HepG2 (cell line): ENCODE results near the gene KLHL12. TPM values are rescaled to one million over a fixed set of nuclear protein-coding genes. Genes with fewer than 3 reads are reported as not detected.

Experiments used
- ATAC-seq: fragments of 200-7000 bp; cut with Tn5 transposase; 3 replicates; pipeline ENCODE4 v1.9.1; 2020; ENCODE audit warnings: mild to moderate bottlenecking, moderate library complexity
- BruUV-seq: library from RNA; stranded (reverse); fragments of 400-500 nt; replicated peaks from 2 replicates; lab custom pipeline; 2021; lab: Mats Ljungman, UMichigan
- CTCF ChIA-PET: fragments of 300-600 bp; formaldehyde crosslinking; extraction: SDS; loops from one replicate; lab custom pipeline; 2021; ENCODE audit warnings: low total read pairs, inconsistent platforms, low intra/inter-chr PET ratio; lab: Yijun Ruan, JAX
- POLR2A ChIA-PET: fragments of 350-600 bp; sonication (Branson Sonifier 250); formaldehyde crosslinking; loops from one replicate; lab custom pipeline; 2020; ENCODE audit warnings: antibody characterized with exemption, inconsistent platforms; lab: Yijun Ruan, JAX
- DNase-seq: peaks from one replicate; pipeline ENCODE4 v3.0.0-alpha.2; 2015; ENCODE audit warnings: low spot score
- FAIRE-seq: peaks from 3 replicates; lab custom pipeline; 2011; peaks lifted over from hg19 to GRCh38; lab: Jason Lieb, UNC
- H2AFZ ChIP-seq: one replicate; pipeline ENCODE4 v1.6.1; 2011; ENCODE audit warnings: low read length, inconsistent platforms
- H3K27ac ChIP-seq: fragments of 300-600 bp; 3 replicates; pipeline ENCODE4 v1.8.0; 2011; ENCODE audit warnings: mixed run types, mild to moderate bottlenecking, mixed read lengths, low read length, inconsistent platforms; ENCODE audit not compliant: insufficient read depth; ENCODE audit errors: extremely low read length
- H3K27me3 ChIP-seq, 2 experiments: fragments of 200-600 bp in 1 of 2; 2 replicates in 1 of 2; 3 replicates in 1 of 2; pipeline versions ENCODE4 v1.6.0 to v1.8.0; 2011; ENCODE audit warnings: low read length in 2 of 2, mild to moderate bottlenecking in 2 of 2, moderate library complexity in 2 of 2, inconsistent platforms in 1 of 2; ENCODE audit not compliant: insufficient read depth in 2 of 2, control insufficient read depth in 1 of 2
- H3K36me3 ChIP-seq, 2 experiments: fragments of 200-600 bp in 1 of 2; replicated peaks in 1 of 2; 2 replicates in 1 of 2; 3 replicates in 1 of 2; pipeline versions ENCODE4 v1.5.1 to v1.8.0; 2011; ENCODE audit warnings: low read length in 2 of 2, inconsistent platforms in 1 of 2; ENCODE audit not compliant: insufficient read depth in 2 of 2, control insufficient read depth in 1 of 2
- H3K4me1 ChIP-seq: 2 replicates; pipeline ENCODE4 v1.5.1; 2012; ENCODE audit warnings: low read length, inconsistent platforms; ENCODE audit not compliant: insufficient read depth
- H3K4me2 ChIP-seq: 2 replicates; pipeline ENCODE4 v1.6.0; 2011; ENCODE audit warnings: low read depth, low read length, inconsistent platforms
- H3K4me3 ChIP-seq, 3 experiments: fragments of 200-600 bp in 1 of 3; sonication (generic), shearing (Covaris generic) in 1 of 3; replicated peaks in 1 of 3; 2 replicates each; pipeline ENCODE4 v1.5.1; 2011 to 2016; ENCODE audit warnings: low read length in 3 of 3, inconsistent platforms in 2 of 3, low read depth in 2 of 3, mild to moderate bottlenecking in 2 of 3, control low read depth in 1 of 3, mixed read lengths in 1 of 3; ENCODE audit not compliant: insufficient read depth in 1 of 3
- H3K79me2 ChIP-seq: one replicate; pipeline ENCODE4 v1.6.1; 2011; ENCODE audit warnings: low read length, inconsistent platforms; ENCODE audit not compliant: insufficient read depth
- H3K9ac ChIP-seq: 2 replicates; pipeline ENCODE4 v1.6.0; 2011; ENCODE audit warnings: mild to moderate bottlenecking, low read depth, low read length, inconsistent platforms; ENCODE audit not compliant: insufficient read depth
- H3K9me3 ChIP-seq: 2 replicates; pipeline ENCODE4 v1.5.1; 2012; ENCODE audit warnings: mild to moderate bottlenecking, low read length
- H4K20me1 ChIP-seq: 2 replicates; pipeline ENCODE4 v1.6.0; 2011; ENCODE audit warnings: inconsistent platforms, mild to moderate bottlenecking, low read length, moderate library complexity; ENCODE audit not compliant: insufficient read depth
- ARNTL ChIP-seq: sonication (generic); formaldehyde crosslinking; IDR thresholded peaks from 2 replicates; pipeline ENCODE4 v1.4.0; 2020; ENCODE audit warnings: mild to moderate bottlenecking, missing genetic modification reagents
- ASH2L ChIP-seq: fragments of 300-600, 200-600 bp; sonication (generic); IDR thresholded peaks from 2 replicates; pipeline ENCODE4 v1.7.0; 2017; ENCODE audit warnings: low read depth, mild to moderate bottlenecking, moderate library complexity, mixed read lengths, low read length; ENCODE audit not compliant: insufficient read length
- EED ChIP-seq: sonication (generic); formaldehyde crosslinking; IDR thresholded peaks from 2 replicates; pipeline ENCODE4 v1.5.0; 2020; ENCODE audit warnings: mild to moderate bottlenecking, missing genetic modification reagents
- GLI4 ChIP-seq: sonication (generic); formaldehyde crosslinking; IDR thresholded peaks from 2 replicates; pipeline ENCODE4 v1.5.1; 2020; ENCODE audit warnings: missing genetic modification reagents, mild to moderate bottlenecking, moderate library complexity, borderline replicate concordance
- HHEX ChIP-seq: IDR thresholded peaks from 2 replicates; pipeline ENCODE4 v1.6.1; 2016; ENCODE audit warnings: control low read depth
- HNRNPLL ChIP-seq: fragments of 200-400 bp; formaldehyde crosslinking; IDR thresholded peaks from 2 replicates; pipeline ENCODE4 v1.6.1; 2017; ENCODE audit warnings: mild to moderate bottlenecking, low read depth, low read length; ENCODE audit not compliant: poor library complexity, severe bottlenecking
- HOXA7 ChIP-seq: sonication (generic); formaldehyde crosslinking; IDR thresholded peaks from 2 replicates; pipeline ENCODE4 v1.8.1; 2022; ENCODE audit warnings: mild to moderate bottlenecking, missing genetic modification reagents, moderate library complexity
- KLF12 ChIP-seq: sonication (generic); formaldehyde crosslinking; IDR thresholded peaks from 2 replicates; pipeline ENCODE4 v1.4.0; 2020; ENCODE audit warnings: missing genetic modification reagents, borderline replicate concordance
- NR2F1 ChIP-seq, 2 experiments: fragments of 450-650 bp in 1 of 2; formaldehyde crosslinking in 1 of 2; IDR thresholded peaks; 2 replicates each; pipeline versions ENCODE4 v1.5.0 to v1.6.1; 2016 to 2020; ENCODE audit warnings: mild to moderate bottlenecking in 1 of 2, missing compliant biosample characterization in 1 of 2, missing genetic modification reagents in 1 of 2, moderate library complexity in 1 of 2
- PHF20 ChIP-seq: sonication (generic); formaldehyde crosslinking; IDR thresholded peaks from 2 replicates; pipeline ENCODE4 v1.5.0; 2020; ENCODE audit warnings: mild to moderate bottlenecking, missing genetic modification reagents
- RXRA ChIP-seq: sonication (generic); formaldehyde crosslinking; IDR thresholded peaks from 2 replicates; pipeline ENCODE4 v1.5.1; 2020; ENCODE audit warnings: missing genetic modification reagents
- ZFP37 ChIP-seq: sonication (generic); formaldehyde crosslinking; IDR thresholded peaks from 2 replicates; pipeline ENCODE4 v1.4.0; 2020; ENCODE audit warnings: missing genetic modification reagents, borderline replicate concordance
- ZNF33B ChIP-seq: sonication (generic); formaldehyde crosslinking; IDR thresholded peaks from 2 replicates; pipeline ENCODE4 v1.5.1; 2020; ENCODE audit warnings: mild to moderate bottlenecking, missing genetic modification reagents
- ZNF510 ChIP-seq: sonication (generic); formaldehyde crosslinking; IDR thresholded peaks from 2 replicates; pipeline ENCODE4 v1.4.0; 2020; ENCODE audit warnings: low read depth, mild to moderate bottlenecking, missing genetic modification reagents
- ZNF557 ChIP-seq: sonication (generic); formaldehyde crosslinking; IDR thresholded peaks from 2 replicates; pipeline ENCODE4 v1.4.0; 2020; ENCODE audit warnings: missing genetic modification reagents
- ZNF615 ChIP-seq: sonication (generic); formaldehyde crosslinking; IDR thresholded peaks from 2 replicates; pipeline ENCODE4 v1.5.0; 2020; ENCODE audit warnings: mild to moderate bottlenecking, missing genetic modification reagents, borderline replicate concordance
- ZNF724P ChIP-seq: sonication (generic); formaldehyde crosslinking; IDR thresholded peaks from 2 replicates; pipeline ENCODE4 v1.8.0; 2022; ENCODE audit warnings: missing genetic modification reagents, borderline replicate concordance
- ZNF883 ChIP-seq: sonication (generic); formaldehyde crosslinking; IDR thresholded peaks from 2 replicates; pipeline ENCODE4 v1.5.1; 2020; ENCODE audit warnings: mild to moderate bottlenecking, missing genetic modification reagents; ENCODE audit errors: not compliant biosample characterization
- WGBS: methylation state at CpG from one replicate; pipeline ENCODE4 v1.1.6; 2017; ENCODE audit warnings: low lambda C conversion rate; 5-methylcytosine and 5-hydroxymethylcytosine counted together
- in situ Hi-C: cut with HindIII; loops from 2 replicates; pipeline ENCODE4 v1.10.0; 2017; ENCODE audit warnings: low pct_unique_long_range_greater_than_20kb; ENCODE audit not compliant: extremely low pct_ligation_motif_present
- intact Hi-C: fragments of 100-400 bp; cut with micrococcal nuclease; formaldehyde crosslinking; loops from one replicate; pipeline ENCODE4 v1.10.0; 2022; ENCODE audit not compliant: unreplicated experiment
- polyA plus RNA-seq, 8 experiments: library from polyadenylated mRNA; depleted of rRNA in 3 of 8; stranded (reverse) in 7 of 8; unstranded in 1 of 8; fragments of >200 nt; fragmentation: Illumina TruSeq in 4 of 8; extraction: Trizol in 4 of 8; gene quantifications; 2 replicates each; pipeline versions ENCODE4 v1.2.1 to v1.2.3, GENCODE V29; 2011 to 2016; ENCODE audit warnings: low read depth in 4 of 8, missing spikeins in 1 of 8, mixed read lengths in 1 of 8; ENCODE audit not compliant: insufficient read depth in 1 of 8
- total RNA-seq, 5 experiments: library from RNA; depleted of rRNA; stranded (reverse); fragments of >200 nt; fragmentation: Illumina TruSeq; extraction: Trizol; gene quantifications; 2 replicates each; pipeline ENCODE4 v1.2.3, GENCODE V29; 2016; ENCODE audit warnings: low read depth in 1 of 5
- TF ChIP-seq, protein P1 (sequence below): IDR thresholded peaks from 2 replicates; pipeline ENCODE4 v1.6.1; 2016; ENCODE audit warnings: mild to moderate bottlenecking
- TF ChIP-seq, protein P2 (sequence below): sonication (generic); formaldehyde crosslinking; IDR thresholded peaks from 2 replicates; pipeline ENCODE4 v1.5.0; 2020; ENCODE audit warnings: missing genetic modification reagents
- TF ChIP-seq, protein P3 (sequence below): IDR thresholded peaks from 2 replicates; pipeline ENCODE4 v1.6.1; 2016; ENCODE audit warnings: mild to moderate bottlenecking, missing biosample characterization, missing genetic modification reagents
- TF ChIP-seq, protein P4 (sequence below): sonication (generic); formaldehyde crosslinking; IDR thresholded peaks from 2 replicates; pipeline ENCODE4 v1.5.0; 2020; ENCODE audit warnings: missing genetic modification reagents, mild to moderate bottlenecking, borderline replicate concordance

The KLHL12 gene
- total and polyA plus RNA-seq, 2 of the 13 experiments (the other 11 are each of a cell fraction or from before 2014, with no cell fraction given) = 19.2 to 25.2 TPM

DNA sequence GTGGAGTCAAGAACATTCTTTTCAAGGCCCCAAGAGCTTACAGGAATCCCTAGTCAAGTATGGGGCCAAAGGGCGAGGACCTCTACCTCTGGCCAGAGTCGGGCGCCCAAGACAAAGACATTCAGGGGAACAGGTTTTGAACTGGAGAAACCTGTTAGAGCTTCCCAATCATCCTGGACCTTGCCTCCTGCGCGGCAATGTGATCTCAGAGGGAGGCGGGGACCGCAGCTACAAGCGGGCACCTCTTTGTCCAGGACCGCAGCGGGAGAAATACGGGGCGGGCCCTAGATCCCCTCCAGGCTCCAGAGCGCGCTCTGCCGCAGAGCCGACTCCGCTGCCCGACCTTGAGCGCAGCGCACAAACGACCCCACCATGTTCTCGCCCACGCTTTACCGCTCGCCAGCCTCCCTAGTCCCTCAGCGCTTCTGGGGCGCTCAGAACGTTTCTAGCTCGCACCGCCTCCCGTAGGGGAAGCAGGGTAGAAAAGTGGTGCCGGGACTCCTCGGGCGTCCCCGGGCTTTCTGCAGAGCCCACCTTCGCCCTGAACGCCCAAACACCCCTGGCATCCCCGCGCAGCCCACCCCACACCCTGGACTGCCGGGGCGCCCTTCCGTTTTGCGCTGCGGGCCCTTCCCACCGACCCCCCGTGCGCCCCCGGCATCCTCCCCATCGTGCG lies 66.2 kb downstream of the KLHL12 start:
- peak; percentile 36 for FAIRE-seq
- 3% methylated on average over 12 of the region's 50 CpGs for WGBS
- Histone ChIP-seq H3K4me2 (peak overlapping the region; percentile 65), H3K79me2 (peaks cover 10% of the 10 kb centered on the region), H3K27me3 (no peaks in the 10 kb centered on the region; a peak in 1 of 5 replicates), H4K20me1 (no peaks in the 10 kb centered on the region), H3K36me3 (no peaks in the 10 kb centered on the region; a peak in 1 of 5 replicates), H3K9me3 (no peaks in the 10 kb centered on the region), H3K9ac (peak overlapping the region; percentile 78), H2AFZ (no peak overlapping the region), H3K27ac (peak overlapping the region; percentile 95), H3K4me1 (peaks cover 66% of the 10 kb centered on the region), H3K4me3 (peak overlapping the region; percentile 79 to 91 (median 83))
- POLR2A ChIA-PET = interaction anchor here (0.7 to 5.1 kb wide), 22 partner anchors 10 to 146 kb away, joined by 3 to 74 read pairs (median 4); partner anchors contain the start of genes KDM5B, KLHL12, PCAT6 and RABIF
- CTCF ChIA-PET = no interaction called here
- peak; percentile 82 for ATAC-seq
- intact Hi-C loops = loop anchor here (2.0 to 5.0 kb wide), 2 partner anchors 50 to 66 kb away; partner anchors contain the start of genes KLHL12 and PCAT6
- DNase-seq = peak; percentile 83
- TSS peak; percentile 56 for BruUV-seq
- in situ Hi-C loops = no loop called here
- TF ChIP-seq ZNF557 (CRISPR knock-in tag) = 0 out of 2 replicates have a peak, but pooled peaks have one; percentile 26
- peak; percentile 51; the same call in 1 of the 2 replicates for TF ChIP-seq RXRA (CRISPR knock-in tag)
- TF ChIP-seq KLF12 (CRISPR knock-in tag) = no peak
- TF ChIP-seq, protein P1, sequence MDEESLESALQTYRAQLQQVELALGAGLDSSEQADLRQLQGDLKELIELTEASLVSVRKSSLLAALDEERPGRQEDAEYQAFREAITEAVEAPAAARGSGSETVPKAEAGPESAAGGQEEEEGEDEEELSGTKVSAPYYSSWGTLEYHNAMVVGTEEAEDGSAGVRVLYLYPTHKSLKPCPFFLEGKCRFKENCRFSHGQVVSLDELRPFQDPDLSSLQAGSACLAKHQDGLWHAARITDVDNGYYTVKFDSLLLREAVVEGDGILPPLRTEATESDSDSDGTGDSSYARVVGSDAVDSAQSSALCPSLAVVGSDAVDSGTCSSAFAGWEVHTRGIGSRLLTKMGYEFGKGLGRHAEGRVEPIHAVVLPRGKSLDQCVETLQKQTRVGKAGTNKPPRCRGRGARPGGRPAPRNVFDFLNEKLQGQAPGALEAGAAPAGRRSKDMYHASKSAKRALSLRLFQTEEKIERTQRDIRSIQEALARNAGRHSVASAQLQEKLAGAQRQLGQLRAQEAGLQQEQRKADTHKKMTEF (CRISPR knock-in tag) = no peak
- no peak for TF ChIP-seq GLI4 (CRISPR knock-in tag)
- TF ChIP-seq HNRNPLL = peak; percentile 65
- TF ChIP-seq ZNF33B (CRISPR knock-in tag) = no peak
- TF ChIP-seq ASH2L = peak; percentile 12
- TF ChIP-seq, protein P2, sequence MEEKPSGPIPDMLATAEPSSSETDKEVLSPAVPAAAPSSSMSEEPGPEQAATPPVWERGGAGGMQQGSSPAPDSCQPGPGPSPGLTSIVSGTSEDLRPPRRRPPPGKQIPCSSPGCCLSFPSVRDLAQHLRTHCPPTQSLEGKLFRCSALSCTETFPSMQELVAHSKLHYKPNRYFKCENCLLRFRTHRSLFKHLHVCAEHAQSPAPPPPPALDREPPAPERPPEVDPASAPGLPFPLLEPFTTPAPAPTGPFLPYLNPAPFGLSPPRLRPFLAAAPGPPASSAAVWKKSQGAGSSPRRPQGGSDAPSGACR (CRISPR knock-in tag) = no peak; the same call in 1 of the 2 replicates
- TF ChIP-seq HHEX (CRISPR knock-in tag) = no peak
- TF ChIP-seq ZNF724P = no peak
- TF ChIP-seq ZNF883 (CRISPR knock-in tag) = no peak
- TF ChIP-seq PHF20 (CRISPR knock-in tag) = peak; percentile 47; the same call in 1 of the 2 replicates
- TF ChIP-seq, protein P3, sequence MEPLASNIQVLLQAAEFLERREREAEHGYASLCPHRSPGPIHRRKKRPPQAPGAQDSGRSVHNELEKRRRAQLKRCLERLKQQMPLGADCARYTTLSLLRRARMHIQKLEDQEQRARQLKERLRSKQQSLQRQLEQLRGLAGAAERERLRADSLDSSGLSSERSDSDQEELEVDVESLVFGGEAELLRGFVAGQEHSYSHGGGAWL (CRISPR knock-in tag) = no peak; the same call in 1 of the 2 replicates
- TF ChIP-seq ZNF615 = no peak
- TF ChIP-seq NR2F1 (CRISPR knock-in tag; IDR thresholded peaks at IDR 0.05) = 0 out of 4 replicates have a peak, but pooled peaks of 1 of the 2 experiments have one; percentile 32
- TF ChIP-seq EED (CRISPR knock-in tag) = no peak
- no peak for TF ChIP-seq ZFP37
- TF ChIP-seq, protein P4, sequence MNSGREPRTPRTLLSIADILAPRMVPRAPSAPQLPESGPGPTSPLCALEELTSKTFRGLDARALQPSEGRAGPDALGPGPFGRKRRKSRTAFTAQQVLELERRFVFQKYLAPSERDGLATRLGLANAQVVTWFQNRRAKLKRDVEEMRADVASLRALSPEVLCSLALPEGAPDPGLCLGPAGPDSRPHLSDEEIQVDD (CRISPR knock-in tag) = no peak
- TF ChIP-seq ARNTL (CRISPR knock-in tag) = peak; percentile 46; the same call in 1 of the 2 replicates
- no peak for TF ChIP-seq HOXA7
- no peak for TF ChIP-seq ZNF510 (CRISPR knock-in tag)
